Endothelial cell of umbilical vein (primary cell): ENCODE data around the gene CLASRP. TPM values are rescaled to one million over a fixed set of nuclear protein-coding genes. Genes with fewer than 3 reads are reported as not detected.

ENCODE experiments used
- BruUV-seq: library from RNA; stranded (reverse); fragments of 400-500 nt; replicated peaks from 2 replicates; lab custom pipeline; 2021; lab: Mats Ljungman, UMichigan
- CTCF ChIA-PET: fragments of 300-600, 350-600 bp; sonication (Branson Sonifier 250); formaldehyde crosslinking; loops from one replicate; lab custom pipeline; 2021; ENCODE audit warnings: antibody characterized with exemption, inconsistent platforms; lab: Charles Lee
- POLR2A ChIA-PET: fragments of 300-600, 350-600 bp; sonication (Branson Sonifier 250); formaldehyde crosslinking; loops from one replicate; lab custom pipeline; 2021; ENCODE audit warnings: antibody characterized with exemption, inconsistent platforms; lab: Charles Lee
- DNase-seq: peaks from one replicate; pipeline ENCODE4 v3.0.0-alpha.2; 2011; ENCODE audit warnings: low read depth, low spot score
- FAIRE-seq: peaks from 2 replicates; lab custom pipeline; 2011; peaks lifted over from hg19 to GRCh38; lab: Jason Lieb, UNC
- H2AFZ ChIP-seq: 2 replicates; pipeline ENCODE4 v1.6.0; 2012; ENCODE audit warnings: low read depth, low read length, control low read depth, inconsistent platforms
- H3K27ac ChIP-seq: 2 replicates; pipeline ENCODE4 v1.5.1; 2011; ENCODE audit warnings: low read depth, mild to moderate bottlenecking, control low read depth, low read length, moderate library complexity; ENCODE audit not compliant: insufficient read depth
- H3K27me3 ChIP-seq, 2 experiments: 2 replicates each; pipeline versions ENCODE4 v1.6.0 to v1.6.1; 2011; ENCODE audit warnings: low read length in 2 of 2, mixed read lengths in 1 of 2; ENCODE audit not compliant: control insufficient read depth in 2 of 2, insufficient read depth in 2 of 2
- H3K36me3 ChIP-seq, 2 experiments: 2 replicates in 1 of 2; 3 replicates in 1 of 2; pipeline ENCODE4 v1.5.1; 2011; ENCODE audit warnings: low read length in 2 of 2, mild to moderate bottlenecking in 1 of 2, moderate library complexity in 1 of 2; ENCODE audit not compliant: control insufficient read depth in 2 of 2, insufficient read depth in 2 of 2; ENCODE audit errors: extremely low read depth in 1 of 2
- H3K4me1 ChIP-seq: 3 replicates; pipeline ENCODE4 v1.5.1; 2011; ENCODE audit warnings: mild to moderate bottlenecking, low read length; ENCODE audit not compliant: control insufficient read depth, insufficient read depth; ENCODE audit errors: extremely low read depth
- H3K4me2 ChIP-seq: 2 replicates; pipeline ENCODE4 v1.6.1; 2011; ENCODE audit warnings: low read length, control low read depth, mixed read lengths; ENCODE audit not compliant: insufficient read depth
- H3K4me3 ChIP-seq, 3 experiments: fragments of 200-600 bp in 1 of 3; sonication (generic), shearing (Covaris generic) in 1 of 3; replicated peaks in 1 of 3; 2 replicates each; pipeline ENCODE4 v1.5.1; 2011 to 2016; ENCODE audit warnings: control low read depth in 3 of 3, low read length in 3 of 3, mild to moderate bottlenecking in 2 of 3, inconsistent platforms in 1 of 3, low read depth in 1 of 3, moderate library complexity in 1 of 3; ENCODE audit not compliant: insufficient read depth in 1 of 3
- H3K79me2 ChIP-seq: 2 replicates; pipeline ENCODE4 v1.6.0; 2012; ENCODE audit warnings: low read length, inconsistent platforms; ENCODE audit not compliant: control insufficient read depth, insufficient read depth
- H3K9ac ChIP-seq: replicated peaks from 2 replicates; pipeline ENCODE3; 2011; ENCODE audit warnings: low read length, control low read depth; ENCODE audit not compliant: insufficient read depth; ENCODE audit errors: extremely low read depth
- H3K9me1 ChIP-seq: replicated peaks from 3 replicates; pipeline ENCODE4 v1.6.0; 2011; ENCODE audit warnings: mild to moderate bottlenecking, low read length; ENCODE audit not compliant: control insufficient read depth, insufficient read depth; ENCODE audit errors: extremely low read depth
- H3K9me3 ChIP-seq: replicated peaks from 2 replicates; pipeline ENCODE4 v1.5.1; 2012; ENCODE audit warnings: low read length, inconsistent platforms; ENCODE audit not compliant: control insufficient read depth, insufficient read depth
- H4K20me1 ChIP-seq: replicated peaks from 2 replicates; pipeline ENCODE3; 2011; ENCODE audit warnings: mild to moderate bottlenecking, low read length; ENCODE audit not compliant: control insufficient read depth, insufficient read depth; ENCODE audit errors: extremely low read depth
- CTCF ChIP-seq, 2 donors: IDR thresholded peaks; 1 replicate in 1 of 2; 2 replicates in 1 of 2; pipeline ENCODE4 v1.5.1; 2011; ENCODE audit warnings: low read length in 2 of 2, mild to moderate bottlenecking in 2 of 2, moderate library complexity in 2 of 2, control low read depth in 1 of 2, inconsistent platforms in 1 of 2, low read depth in 1 of 2; ENCODE audit not compliant: insufficient read depth in 1 of 2; ENCODE audit errors: extremely low read depth in 1 of 2
- EZH2 ChIP-seq: IDR thresholded peaks from 2 replicates; pipeline ENCODE4 v1.6.1; 2012; ENCODE audit warnings: borderline replicate concordance, low read depth, mild to moderate bottlenecking, moderate library complexity, low read length, inconsistent platforms; ENCODE audit not compliant: severe bottlenecking
- FOS ChIP-seq: IDR thresholded peaks from 2 replicates; pipeline ENCODE4 v1.6.1; 2011; ENCODE audit warnings: mild to moderate bottlenecking, low read length, moderate library complexity, borderline replicate concordance; ENCODE audit not compliant: insufficient read depth
- GATA2 ChIP-seq: IDR thresholded peaks from 2 replicates; pipeline ENCODE4 v1.7.0; 2011; ENCODE audit warnings: low read depth, mild to moderate bottlenecking, moderate library complexity, mixed read lengths, low read length; ENCODE audit not compliant: insufficient read length, insufficient read depth
- JUN ChIP-seq: IDR thresholded peaks from 2 replicates; pipeline ENCODE4 v1.6.1; 2011; ENCODE audit warnings: borderline replicate concordance, low read depth; ENCODE audit not compliant: insufficient read length, insufficient read depth
- MAX ChIP-seq: IDR thresholded peaks from 2 replicates; pipeline ENCODE4 v1.6.1; 2011; ENCODE audit not compliant: insufficient read depth, insufficient read length
- MYC ChIP-seq: IDR thresholded peaks from one replicate; pipeline ENCODE4 v1.6.1; 2011; ENCODE audit warnings: mild to moderate bottlenecking, low read depth, low read length
- POLR2A ChIP-seq: IDR thresholded peaks from 2 replicates; pipeline ENCODE4 v1.6.1; 2012; ENCODE audit warnings: low read depth, mild to moderate bottlenecking, control low read depth, low read length
- POLR2AphosphoS5 ChIP-seq: IDR thresholded peaks from 2 replicates; pipeline ENCODE4 v1.6.1; 2012; ENCODE audit warnings: low read depth, mild to moderate bottlenecking, control low read depth, low read length, moderate library complexity; ENCODE audit not compliant: insufficient read depth
- dilution Hi-C: fragments of 300-500 bp; cut with MboI; formaldehyde crosslinking; loops from one replicate; pipeline ENCODE4 v1.15.0; 2019; ENCODE audit warnings: low sequenced_read_pairs; ENCODE audit not compliant: extremely low pct_ligation_motif_present
- intact Hi-C: fragments of 100-400 bp; cut with micrococcal nuclease; formaldehyde crosslinking; loops from one replicate; pipeline ENCODE4 v1.10.0; 2022
- polyA plus RNA-seq, 4 experiments: library from polyadenylated mRNA; depleted of rRNA in 3 of 4; stranded (reverse) in 3 of 4; unstranded in 1 of 4; fragments of >200 nt; gene quantifications; 2 replicates each; pipeline versions ENCODE4 v1.2.1 to v1.2.3, GENCODE V29; 2011 to 2012; ENCODE audit warnings: missing spikeins in 1 of 4
- total RNA-seq: library from RNA; stranded (reverse); gene quantifications from 2 replicates; pipeline ENCODE4 v1.2.3, GENCODE V29; 2021

CLASRP gene
- total and polyA plus RNA-seq, 2 donors (not counting 3 experiments of a cell fraction or from before 2014, with no cell fraction given), result 40.7 to 70.7 TPM

- H3K4me3 ChIP-seq, result no peak overlapping the region
- H3K9ac ChIP-seq, result no peak overlapping the region
- no peaks in the 10 kb centered on the region for H3K9me1 ChIP-seq
- intact Hi-C loops (no loop called here), dilution Hi-C loops (no loop called here)
- H3K4me1 ChIP-seq, result no peaks in the 10 kb centered on the region
- no peaks in the 10 kb centered on the region for H3K79me2 ChIP-seq
- DNase-seq (no peak), FAIRE-seq (no peak)
- TF ChIP-seq MYC (no peak), POLR2AphosphoS5 (no peak), FOS (no peak), EZH2 (no peak), CTCF (IDR thresholded peaks at IDR 0.05; ENCODE audit: extremely low read depth in 1 of 2, insufficient read depth in 1 of 2, low read depth in 1 of 2, low read length in 2 of 2) (no peak), JUN (no peak), MAX (no peak), POLR2A (no peak), GATA2 (no peak)
- POLR2A ChIA-PET, result no interaction called here
- no peak overlapping the region for H2AFZ ChIP-seq
- H3K4me2 ChIP-seq, result no peak overlapping the region
- peaks cover 2 to 46% of the 10 kb centered on the region in 2 experiments for H3K36me3 ChIP-seq
- H3K27me3 ChIP-seq, result no peaks in the 10 kb centered on the region
- CTCF ChIA-PET, result interaction anchor here (0.7 to 1.5 kb wide), 4 partner anchors 9 to 130 kb away, joined by 3 to 9 read pairs (median 4); partner anchors contain the start of gene GEMIN7
- H3K9me3 ChIP-seq, result no peaks in the 10 kb centered on the region
- no peaks in the 10 kb centered on the region for H4K20me1 ChIP-seq
- BruUV-seq, result no TSS peak
- H3K27ac ChIP-seq, result no peak overlapping the region
These were observed 29.2 kb downstream of the CLASRP start for GRCh38 chr19:45068041-45068440.
